Measurements from ENCODE around the gene NAT14. TPM values are rescaled to one million over a fixed set of nuclear protein-coding genes. Genes with fewer than 3 reads are reported as not detected.

The NAT14 gene
- total RNA-seq, 1 donor from 2014 or later, result 7.3 TPM

DNA sequence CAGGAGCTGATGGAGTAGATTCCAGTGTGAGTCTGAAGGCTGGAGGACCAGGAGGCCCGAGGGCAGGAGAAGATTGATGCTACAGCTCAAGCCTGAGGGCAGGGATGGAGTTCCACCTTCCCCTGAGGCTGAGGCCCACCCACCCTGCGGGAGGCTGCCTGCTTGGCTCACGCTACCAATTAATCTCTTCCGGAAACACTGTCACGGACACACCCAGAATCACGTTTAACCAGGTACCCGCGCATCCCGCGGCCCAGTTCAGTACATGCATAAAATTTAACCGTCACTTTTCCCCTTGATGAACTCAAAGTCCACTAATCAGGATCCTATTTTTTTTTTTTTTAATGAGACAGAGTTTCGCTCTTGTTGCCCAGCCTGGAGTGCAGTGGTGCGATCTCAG, 13.7 kb upstream of the NAT14 start:
- no peak for DNase-seq (ENCODE audit: low spot score)

DNA sequence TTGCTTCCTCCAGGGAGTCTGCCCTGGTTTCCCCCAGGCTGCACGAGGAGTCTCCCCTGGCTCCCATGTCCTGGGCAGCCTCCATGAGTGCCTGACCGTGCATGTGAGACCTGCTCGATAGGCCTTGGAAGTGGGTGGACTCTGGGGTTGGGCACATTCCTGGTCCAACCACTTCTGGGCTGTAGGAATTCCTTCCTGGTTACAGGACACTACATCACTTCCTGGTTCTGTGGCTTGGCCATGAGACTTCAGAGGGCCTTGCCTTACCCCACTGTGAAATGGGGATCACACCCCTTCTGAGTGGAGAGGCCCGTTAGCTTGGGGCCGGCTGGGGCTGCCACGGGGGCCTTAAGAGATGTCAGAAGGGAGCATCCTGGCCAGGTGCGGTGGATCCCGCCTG, 12.5 kb upstream of the NAT14 start:
- DNase-seq (ENCODE audit: low spot score), result no peak

DNA sequence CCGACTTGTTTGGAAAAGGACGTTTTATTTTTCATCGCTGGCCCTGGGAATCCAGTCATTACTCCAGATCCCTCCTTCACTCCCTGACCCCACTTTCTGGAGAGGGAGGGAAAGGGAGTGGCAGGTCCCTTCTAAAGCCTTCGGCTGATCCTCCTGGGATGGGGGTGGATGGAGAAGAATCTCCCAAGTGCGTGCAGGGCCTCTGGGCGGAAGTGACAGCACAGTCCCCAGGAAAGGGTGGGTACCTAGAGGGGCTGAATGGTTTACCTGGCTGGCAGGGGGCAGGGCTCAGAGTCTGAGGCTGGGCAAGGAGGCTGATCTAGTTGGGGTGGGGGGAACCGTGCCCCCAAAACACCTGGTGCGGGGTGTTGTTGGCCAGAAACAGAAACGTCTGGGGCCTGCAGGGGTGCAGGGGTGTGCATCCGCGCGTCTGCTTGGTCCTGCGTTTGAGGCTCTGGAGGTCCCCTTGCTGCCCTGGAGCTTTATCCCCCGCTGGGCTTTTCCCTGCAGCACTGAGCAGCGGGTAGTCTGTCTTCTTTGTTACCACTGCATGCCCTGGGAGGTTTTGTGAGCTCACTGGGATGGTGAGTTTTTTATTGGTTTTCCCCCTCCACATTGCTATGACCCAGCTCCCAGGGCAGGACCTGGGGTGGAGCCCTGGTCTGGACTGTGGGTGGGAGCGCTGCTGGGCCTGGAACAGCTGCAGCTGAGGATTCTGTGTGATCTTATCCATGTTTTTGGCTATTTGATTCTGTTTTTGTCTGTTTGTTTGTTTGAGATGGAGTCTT, 11.6 kb upstream of the NAT14 start:
- DNase-seq (ENCODE audit: low spot score), result no peak

- DNase-seq (ENCODE audit: low spot score), result no peak
These were observed 10.4 kb upstream of the NAT14 start for GRCh38 chr19:55474269-55475265.

DNA sequence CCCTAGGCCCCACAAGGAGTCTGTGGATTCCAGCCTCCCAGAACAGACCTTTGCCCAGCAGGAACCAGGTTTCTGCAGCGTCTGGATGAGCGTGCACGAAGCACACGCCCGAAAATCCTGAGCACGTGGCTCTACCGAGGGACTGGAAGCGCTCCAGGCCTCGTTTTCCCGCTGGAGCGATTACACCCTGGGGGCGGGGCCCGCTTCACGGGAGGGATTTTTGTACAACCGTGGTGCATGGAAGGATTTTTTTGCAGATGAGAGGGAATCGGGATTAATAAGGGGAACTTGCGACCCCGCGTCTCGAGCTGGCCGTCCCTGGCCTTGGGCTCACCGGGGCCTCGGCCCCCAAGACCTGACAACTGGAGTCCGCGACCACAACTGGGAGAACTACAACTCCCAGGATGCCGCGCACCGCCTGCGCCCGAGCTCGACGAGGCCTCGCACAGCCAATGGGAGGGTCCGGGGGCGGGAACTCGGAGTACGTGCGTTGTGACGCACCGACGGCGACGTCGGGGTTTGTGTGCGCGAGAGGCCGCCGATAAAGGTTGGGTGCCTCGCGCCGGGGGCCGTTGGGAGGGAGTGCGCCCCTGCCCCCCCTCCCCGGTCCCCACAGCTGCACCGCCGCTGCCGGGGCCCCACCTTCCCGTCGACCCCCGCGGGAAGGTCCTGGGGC, 8.8 kb upstream of the NAT14 start, which contains the start of gene ZNF628:
Gene ZNF628, plus strand, starts transcription at position 518 of the 676 bp plus-strand sequence. CDS start 3,294 bp downstream, outside the sequence.
- peak; percentile 99 for DNase-seq (ENCODE audit: low spot score)

GRCh38 chr19:55477905-55478304, 7.1 kb upstream of the NAT14 start:
- DNase-seq (ENCODE audit: low spot score), result no peak

DNA sequence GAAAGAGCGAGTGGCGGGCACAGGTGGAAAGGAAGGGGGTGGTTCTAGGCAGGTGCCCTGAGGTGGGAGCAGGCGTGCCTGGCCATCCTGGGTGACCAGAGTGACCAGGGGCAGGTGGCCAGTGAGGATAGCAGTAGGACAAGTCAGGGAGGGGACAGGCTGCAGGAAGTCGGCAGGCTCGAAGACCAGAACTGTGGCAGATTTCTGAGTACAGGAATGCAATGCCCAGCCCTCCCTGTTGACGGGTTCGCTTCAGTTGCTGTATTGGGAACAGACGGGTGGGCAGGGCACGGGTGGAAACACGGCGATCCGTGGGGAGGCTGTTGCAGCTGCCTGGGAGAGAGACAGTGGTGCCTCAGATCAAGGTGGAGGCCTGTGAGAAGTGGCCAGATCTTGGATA, 6.6 kb upstream of the NAT14 start:
- DNase-seq (ENCODE audit: low spot score), result no peak

- DNase-seq (ENCODE audit: low spot score), result no peak
These were observed 5.9 kb upstream of the NAT14 start for GRCh38 chr19:55479045-55479444.

DNA sequence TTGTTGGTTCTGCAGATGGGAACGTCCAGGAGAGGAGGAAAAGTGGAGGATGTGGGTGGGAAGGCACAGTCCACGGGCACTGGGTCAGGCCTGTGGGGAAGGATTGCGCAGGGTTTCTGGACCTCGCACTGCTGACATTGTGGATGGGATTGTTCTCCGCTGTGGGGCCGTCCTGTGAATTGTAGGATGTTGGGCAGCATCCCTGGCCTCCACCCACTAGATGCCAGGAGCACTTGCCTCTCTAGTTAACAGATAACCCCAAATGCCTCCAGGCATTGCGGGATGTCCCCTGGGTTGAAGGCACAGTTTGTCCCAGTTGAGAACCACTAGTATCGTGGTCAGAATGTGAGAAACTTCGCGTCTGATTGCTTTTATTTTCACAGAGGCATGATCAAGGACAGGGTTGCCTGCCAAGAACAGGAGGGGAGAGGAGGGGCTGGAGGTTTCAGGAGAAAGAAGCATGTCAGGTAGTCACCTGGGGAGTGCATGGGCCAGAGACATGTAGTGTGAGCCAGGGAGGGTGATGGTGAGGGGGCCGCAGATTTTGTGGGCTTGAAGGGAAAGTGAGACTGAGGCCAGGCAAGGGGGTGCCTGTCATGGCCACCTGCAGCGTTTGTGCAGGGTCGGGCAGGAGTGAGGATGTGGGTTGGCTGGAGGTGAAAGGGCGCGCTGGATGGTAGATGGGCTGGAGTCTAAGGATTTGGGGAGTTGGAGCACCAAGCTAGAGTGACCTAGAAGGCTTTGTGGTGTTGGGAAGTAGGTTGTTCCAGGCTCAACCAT, 5.3 kb upstream of the NAT14 start:
- no peak for DNase-seq (ENCODE audit: low spot score)

- DNase-seq (ENCODE audit: low spot score), result no peak
These were observed 3.7 kb upstream of the NAT14 start for GRCh38 chr19:55481148-55481793.

GRCh38 chr19:55481794-55482155, 3.2 kb upstream of the NAT14 start:
- no peak for DNase-seq (ENCODE audit: low spot score)

GRCh38 chr19:55482156-55482961, 2.6 kb upstream of the NAT14 start:
- DNase-seq (ENCODE audit: low spot score), result no peak

DNA sequence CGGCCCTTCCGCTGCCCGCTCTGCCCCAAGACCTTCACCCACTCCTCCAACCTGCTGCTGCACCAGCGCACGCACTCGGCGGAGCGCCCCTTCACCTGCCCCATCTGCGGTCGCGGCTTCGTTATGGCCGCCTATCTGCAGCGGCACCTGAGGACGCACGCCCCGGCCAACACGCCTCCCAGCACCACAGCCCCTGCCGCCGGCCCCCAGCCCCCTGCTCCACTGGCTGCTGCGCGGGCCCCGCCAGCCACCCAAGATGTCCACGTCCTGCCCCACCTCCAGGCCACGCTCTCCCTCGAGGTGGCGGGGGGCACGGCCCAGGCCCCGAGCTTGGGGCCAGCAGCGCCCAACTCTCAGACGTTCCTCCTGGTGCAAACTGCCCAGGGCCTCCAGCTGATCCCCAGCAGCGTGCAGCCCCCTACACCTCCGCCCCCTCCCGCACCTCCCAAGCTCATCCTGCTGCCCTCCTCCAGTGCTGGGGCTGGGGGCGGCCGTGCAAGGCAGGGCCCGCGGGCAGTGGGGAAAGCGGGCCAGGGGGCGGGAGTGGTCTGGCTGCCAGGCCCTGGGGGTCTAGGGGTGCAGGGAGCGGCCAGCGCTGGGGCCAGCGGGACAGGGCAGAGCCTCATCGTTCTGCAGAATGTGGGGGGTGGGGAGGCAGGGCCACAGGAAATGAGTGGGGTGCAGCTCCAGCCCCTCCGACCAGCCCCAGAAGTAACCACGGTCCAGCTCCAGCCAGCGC, 1.9 kb upstream of the NAT14 start:
- no peak for DNase-seq (ENCODE audit: low spot score)

- DNase-seq (ENCODE audit: low spot score), result no peak
These were observed 1.0 kb upstream of the NAT14 start for GRCh38 chr19:55483706-55484592.

GRCh38 chr19:55485439-55486011, 537 bp downstream of the NAT14 start:
- DNase-seq (ENCODE audit: low spot score), result no peak

GRCh38 chr19:55486043-55486970, 1.3 kb downstream of the NAT14 start:
- DNase-seq (ENCODE audit: low spot score), result no peak
